DND-41 (cell line): ENCODE results near the gene CD81.

Experiments used
- EZH2 ChIP-seq: IDR thresholded peaks from 3 replicates; pipeline ENCODE4 v1.6.1; 2012; ENCODE audit warnings: borderline replicate concordance, low read depth, mild to moderate bottlenecking, moderate library complexity, low read length, inconsistent platforms; ENCODE audit not compliant: severe bottlenecking
- TF ChIP-seq, protein P1 (sequence below): IDR thresholded peaks from 2 replicates; pipeline ENCODE4 v1.5.1; 2012; ENCODE audit warnings: borderline replicate concordance, low read length, moderate library complexity, mild to moderate bottlenecking; ENCODE audit not compliant: poor library complexity, severe bottlenecking; ENCODE audit errors: extremely low read depth

DNA sequence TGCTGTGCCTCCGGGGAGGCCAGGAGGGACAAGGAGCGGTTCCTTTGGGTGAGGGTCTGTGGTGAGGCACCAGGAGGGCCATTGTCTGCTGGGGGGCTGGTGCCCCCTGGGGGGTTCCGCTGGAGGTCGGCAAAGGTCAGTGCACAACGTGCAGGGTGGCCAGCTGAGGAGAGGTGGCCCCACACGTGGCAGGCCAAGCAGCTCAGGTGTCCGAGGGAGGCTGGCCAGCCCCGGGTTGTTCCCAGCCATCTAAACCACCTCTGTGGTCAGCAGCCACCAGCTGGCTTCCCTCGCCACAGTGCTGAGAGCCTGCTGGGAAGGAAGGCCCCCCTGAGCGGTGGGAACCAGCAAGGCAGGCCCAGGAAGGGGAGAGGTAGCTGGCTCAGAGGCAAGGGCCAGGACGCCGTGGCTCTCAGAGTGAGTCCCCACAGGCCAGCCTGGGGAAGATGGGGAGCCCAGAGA lies 27.7 kb downstream of the CD81 start:
- TF ChIP-seq, protein P1, sequence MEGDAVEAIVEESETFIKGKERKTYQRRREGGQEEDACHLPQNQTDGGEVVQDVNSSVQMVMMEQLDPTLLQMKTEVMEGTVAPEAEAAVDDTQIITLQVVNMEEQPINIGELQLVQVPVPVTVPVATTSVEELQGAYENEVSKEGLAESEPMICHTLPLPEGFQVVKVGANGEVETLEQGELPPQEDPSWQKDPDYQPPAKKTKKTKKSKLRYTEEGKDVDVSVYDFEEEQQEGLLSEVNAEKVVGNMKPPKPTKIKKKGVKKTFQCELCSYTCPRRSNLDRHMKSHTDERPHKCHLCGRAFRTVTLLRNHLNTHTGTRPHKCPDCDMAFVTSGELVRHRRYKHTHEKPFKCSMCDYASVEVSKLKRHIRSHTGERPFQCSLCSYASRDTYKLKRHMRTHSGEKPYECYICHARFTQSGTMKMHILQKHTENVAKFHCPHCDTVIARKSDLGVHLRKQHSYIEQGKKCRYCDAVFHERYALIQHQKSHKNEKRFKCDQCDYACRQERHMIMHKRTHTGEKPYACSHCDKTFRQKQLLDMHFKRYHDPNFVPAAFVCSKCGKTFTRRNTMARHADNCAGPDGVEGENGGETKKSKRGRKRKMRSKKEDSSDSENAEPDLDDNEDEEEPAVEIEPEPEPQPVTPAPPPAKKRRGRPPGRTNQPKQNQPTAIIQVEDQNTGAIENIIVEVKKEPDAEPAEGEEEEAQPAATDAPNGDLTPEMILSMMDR = no peak
- no peak for TF ChIP-seq EZH2
